Nephron progenitor cell (in vitro differentiated cells): ENCODE measurements around the gene GPHN.

ENCODE experiments used
- DNase-seq: peaks from one replicate; pipeline ENCODE4 v3.0.0; 2021
- H3K27ac Mint-ChIP-seq: 2 replicates; pipeline ENCODE4 v1.8.0; 2021; ENCODE audit warnings: mild to moderate bottlenecking, moderate library complexity, mixed read lengths
- H3K27me3 Mint-ChIP-seq: 2 replicates; pipeline ENCODE4 v1.8.0; 2021; ENCODE audit warnings: mild to moderate bottlenecking, low read depth, mixed read lengths; ENCODE audit not compliant: poor library complexity
- H3K36me3 Mint-ChIP-seq: 2 replicates; pipeline ENCODE4 v1.8.0; 2021; ENCODE audit warnings: low read depth, mixed read lengths
- H3K4me1 Mint-ChIP-seq: 2 replicates; pipeline ENCODE4 v1.8.0; 2021; ENCODE audit warnings: mixed read lengths
- H3K4me3 Mint-ChIP-seq: 2 replicates; pipeline ENCODE4 v1.8.0; 2021; ENCODE audit warnings: mild to moderate bottlenecking, moderate library complexity, mixed read lengths
- H3K9me3 Mint-ChIP-seq: 2 replicates; pipeline ENCODE4 v1.8.0; 2021; ENCODE audit warnings: mild to moderate bottlenecking, moderate library complexity, mixed read lengths
- TF ChIP-seq, protein P1 (sequence below): fragments of 200-600 bp; sonication (generic); IDR thresholded peaks from 2 replicates; pipeline ENCODE4 v1.5.0; 2021; ENCODE audit warnings: antibody characterized with exemption

Gene GPHN

GRCh38 chr14:66595394-66595793 is 87.4 kb downstream of the GPHN start:
- peaks cover 15% of the 10 kb centered on the region for H3K36me3 Mint-ChIP-seq
- DNase-seq: no peak
- peaks cover 5% of the 10 kb centered on the region for H3K27me3 Mint-ChIP-seq
- no peaks in the 10 kb centered on the region for H3K4me1 Mint-ChIP-seq
- TF ChIP-seq, protein P1, sequence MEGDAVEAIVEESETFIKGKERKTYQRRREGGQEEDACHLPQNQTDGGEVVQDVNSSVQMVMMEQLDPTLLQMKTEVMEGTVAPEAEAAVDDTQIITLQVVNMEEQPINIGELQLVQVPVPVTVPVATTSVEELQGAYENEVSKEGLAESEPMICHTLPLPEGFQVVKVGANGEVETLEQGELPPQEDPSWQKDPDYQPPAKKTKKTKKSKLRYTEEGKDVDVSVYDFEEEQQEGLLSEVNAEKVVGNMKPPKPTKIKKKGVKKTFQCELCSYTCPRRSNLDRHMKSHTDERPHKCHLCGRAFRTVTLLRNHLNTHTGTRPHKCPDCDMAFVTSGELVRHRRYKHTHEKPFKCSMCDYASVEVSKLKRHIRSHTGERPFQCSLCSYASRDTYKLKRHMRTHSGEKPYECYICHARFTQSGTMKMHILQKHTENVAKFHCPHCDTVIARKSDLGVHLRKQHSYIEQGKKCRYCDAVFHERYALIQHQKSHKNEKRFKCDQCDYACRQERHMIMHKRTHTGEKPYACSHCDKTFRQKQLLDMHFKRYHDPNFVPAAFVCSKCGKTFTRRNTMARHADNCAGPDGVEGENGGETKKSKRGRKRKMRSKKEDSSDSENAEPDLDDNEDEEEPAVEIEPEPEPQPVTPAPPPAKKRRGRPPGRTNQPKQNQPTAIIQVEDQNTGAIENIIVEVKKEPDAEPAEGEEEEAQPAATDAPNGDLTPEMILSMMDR: no peak
- H3K9me3 Mint-ChIP-seq: peaks cover 53% of the 10 kb centered on the region
- peak overlapping the region; percentile 61 for H3K27ac Mint-ChIP-seq
- H3K4me3 Mint-ChIP-seq: no peak overlapping the region

DNA sequence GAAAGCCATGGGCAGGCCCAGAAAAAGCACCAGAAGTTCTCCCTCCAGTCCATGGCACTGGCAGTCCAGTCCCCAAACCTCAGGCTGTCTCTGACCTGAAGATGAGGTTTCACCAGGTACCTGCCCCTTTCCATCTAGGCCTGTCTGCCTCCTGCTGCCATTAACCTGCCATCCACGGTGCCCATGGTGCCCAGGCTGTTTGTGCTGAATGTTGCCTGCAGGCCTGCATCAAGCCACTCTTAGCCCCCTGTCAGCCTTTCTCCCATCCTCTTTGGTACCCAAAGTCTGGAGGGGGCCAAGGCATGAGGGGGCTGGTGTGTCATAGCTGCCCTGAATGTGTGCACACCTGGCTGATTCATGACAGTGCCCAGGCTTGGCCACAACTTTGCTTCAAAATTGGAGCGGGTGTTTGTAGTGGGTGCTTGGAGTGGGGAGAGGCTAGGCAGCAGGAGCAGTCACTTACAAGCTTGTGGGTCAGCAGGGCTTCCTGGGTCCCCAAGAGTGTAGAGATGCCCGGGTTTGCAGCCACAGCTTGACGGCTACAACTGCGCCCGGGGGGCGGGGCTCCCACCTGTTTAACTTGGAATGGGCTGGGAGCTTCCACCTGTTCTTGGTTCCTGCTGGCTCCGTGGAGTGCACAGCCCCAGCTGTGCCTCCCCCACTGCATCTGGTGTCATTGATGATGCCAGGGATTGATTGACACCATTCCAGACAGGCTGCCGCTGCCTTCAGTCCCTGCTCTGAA is 88.5 kb downstream of the GPHN start:
- H3K4me3 Mint-ChIP-seq: no peak overlapping the region
- peaks cover 43% of the 10 kb centered on the region for H3K9me3 Mint-ChIP-seq
- TF ChIP-seq, protein P1: no peak
- no peak for DNase-seq
- no peaks in the 10 kb centered on the region for H3K4me1 Mint-ChIP-seq
- H3K27ac Mint-ChIP-seq: no peak overlapping the region
- H3K36me3 Mint-ChIP-seq: peaks cover 15% of the 10 kb centered on the region
- peaks cover 5% of the 10 kb centered on the region for H3K27me3 Mint-ChIP-seq

DNA sequence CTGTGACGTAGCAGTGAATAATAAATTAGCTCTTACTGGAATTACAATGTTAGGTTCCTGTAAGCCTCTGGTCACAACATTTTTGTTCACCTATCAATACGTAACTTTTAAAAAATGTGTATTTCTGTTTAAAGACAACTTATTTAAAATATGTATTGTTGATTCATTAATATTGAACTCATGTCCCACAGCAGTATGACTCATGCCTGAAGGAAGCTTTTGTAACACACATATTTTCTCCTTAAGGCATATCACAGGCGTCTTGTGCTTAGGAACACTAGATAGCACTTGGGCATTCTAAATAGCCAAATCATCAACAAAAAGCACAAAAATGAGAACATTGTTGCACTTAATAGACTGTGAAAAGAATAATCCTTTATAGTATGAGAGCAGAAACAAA is 92.5 kb downstream of the GPHN start:
- DNase-seq: no peak
- Mint-ChIP-seq H3K4me3 (no peak overlapping the region), H3K27ac (no peak overlapping the region), H3K27me3 (peaks cover 1% of the 10 kb centered on the region), H3K36me3 (peaks cover 5% of the 10 kb centered on the region), H3K4me1 (no peaks in the 10 kb centered on the region), H3K9me3 (peaks cover 9% of the 10 kb centered on the region)
- TF ChIP-seq, protein P1: no peak

DNA sequence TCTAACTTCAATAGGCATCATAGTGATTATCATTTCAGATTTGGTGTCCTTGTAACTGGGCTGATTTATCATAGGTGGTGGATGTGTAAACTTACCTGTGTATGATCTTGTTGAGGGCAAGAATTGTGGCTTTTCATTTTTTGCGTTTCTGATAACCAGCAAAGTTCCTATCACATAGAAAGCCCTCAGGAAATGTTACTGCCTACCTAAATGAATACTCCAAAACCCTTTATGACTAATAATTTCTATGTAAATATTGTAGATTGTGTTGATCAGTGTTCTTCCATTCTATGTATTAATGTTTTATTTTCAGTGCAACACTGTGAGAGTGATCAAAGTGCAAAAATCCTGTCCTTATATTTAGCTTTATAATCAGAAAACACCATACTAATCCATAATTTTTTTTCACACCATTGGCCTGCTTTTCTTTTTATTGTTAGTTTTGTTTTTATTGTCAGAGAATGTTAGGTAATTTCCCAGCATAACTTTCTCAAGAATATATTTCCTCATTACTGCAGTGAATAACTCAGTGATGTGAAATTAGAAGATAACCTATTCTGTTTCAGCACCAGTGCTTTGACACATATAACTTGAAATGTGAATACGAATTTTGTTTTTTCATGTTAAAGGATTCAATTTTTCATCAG is 94.1 kb downstream of the GPHN start:
- TF ChIP-seq, protein P1: no peak
- DNase-seq: no peak
- Mint-ChIP-seq H3K9me3 (peaks cover 19% of the 10 kb centered on the region), H3K27me3 (no peaks in the 10 kb centered on the region), H3K27ac (no peak overlapping the region), H3K36me3 (no peaks in the 10 kb centered on the region), H3K4me1 (no peaks in the 10 kb centered on the region), H3K4me3 (no peak overlapping the region)

DNA sequence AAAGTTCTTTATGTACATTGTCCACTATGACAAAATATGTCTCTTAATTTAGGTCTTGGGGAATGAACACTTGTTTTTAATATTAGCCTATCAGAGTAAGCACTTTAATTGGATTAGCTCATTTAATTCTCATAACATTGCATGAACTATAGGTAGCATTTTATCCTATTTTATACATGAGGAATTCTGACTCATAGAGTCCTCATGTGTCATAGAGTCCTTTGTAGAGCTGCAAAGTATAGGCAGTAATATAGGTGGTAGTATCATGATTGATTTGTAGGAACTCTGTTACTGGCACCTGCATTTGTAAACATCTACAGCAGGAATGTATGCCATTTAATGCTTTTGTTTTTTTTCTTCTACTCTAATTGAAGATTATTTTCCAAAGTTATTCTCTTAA is 96.0 kb downstream of the GPHN start:
- no peak overlapping the region for H3K27ac Mint-ChIP-seq

More for the DNA sequence above, 96.0 kb downstream of the GPHN start:
- peaks cover 12% of the 10 kb centered on the region for H3K36me3 Mint-ChIP-seq
- H3K4me1 Mint-ChIP-seq: no peaks in the 10 kb centered on the region
- no peak for DNase-seq
- TF ChIP-seq, protein P1: no peak
- peaks cover 38% of the 10 kb centered on the region for H3K9me3 Mint-ChIP-seq
- H3K4me3 Mint-ChIP-seq: no peak overlapping the region
- H3K27me3 Mint-ChIP-seq: no peaks in the 10 kb centered on the region
